ENCODE data around the gene CIAO2B.

DNA sequence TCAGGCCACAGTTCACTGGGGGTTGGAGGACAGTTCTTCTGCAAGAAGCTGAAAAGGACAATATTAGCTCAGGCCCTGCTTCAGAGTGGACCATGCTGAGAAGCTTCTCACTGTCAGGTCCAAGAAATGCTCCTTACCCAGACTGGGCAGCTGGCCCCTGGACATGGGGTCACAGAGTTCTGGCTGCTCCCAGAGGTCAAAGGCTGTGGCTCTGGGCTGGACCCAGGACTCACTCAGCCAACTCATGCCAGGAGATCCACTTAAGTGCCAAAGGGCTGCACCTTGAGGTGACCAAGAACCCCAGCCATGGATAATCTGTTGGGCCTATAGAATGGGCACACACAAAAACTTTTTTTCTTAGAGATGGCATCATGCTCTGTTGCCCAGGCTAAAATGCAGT is 5.2 kb upstream of the CIAO2B start:
- TF ChIP-seq, protein P1, sequence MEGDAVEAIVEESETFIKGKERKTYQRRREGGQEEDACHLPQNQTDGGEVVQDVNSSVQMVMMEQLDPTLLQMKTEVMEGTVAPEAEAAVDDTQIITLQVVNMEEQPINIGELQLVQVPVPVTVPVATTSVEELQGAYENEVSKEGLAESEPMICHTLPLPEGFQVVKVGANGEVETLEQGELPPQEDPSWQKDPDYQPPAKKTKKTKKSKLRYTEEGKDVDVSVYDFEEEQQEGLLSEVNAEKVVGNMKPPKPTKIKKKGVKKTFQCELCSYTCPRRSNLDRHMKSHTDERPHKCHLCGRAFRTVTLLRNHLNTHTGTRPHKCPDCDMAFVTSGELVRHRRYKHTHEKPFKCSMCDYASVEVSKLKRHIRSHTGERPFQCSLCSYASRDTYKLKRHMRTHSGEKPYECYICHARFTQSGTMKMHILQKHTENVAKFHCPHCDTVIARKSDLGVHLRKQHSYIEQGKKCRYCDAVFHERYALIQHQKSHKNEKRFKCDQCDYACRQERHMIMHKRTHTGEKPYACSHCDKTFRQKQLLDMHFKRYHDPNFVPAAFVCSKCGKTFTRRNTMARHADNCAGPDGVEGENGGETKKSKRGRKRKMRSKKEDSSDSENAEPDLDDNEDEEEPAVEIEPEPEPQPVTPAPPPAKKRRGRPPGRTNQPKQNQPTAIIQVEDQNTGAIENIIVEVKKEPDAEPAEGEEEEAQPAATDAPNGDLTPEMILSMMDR (conservative IDR thresholded peaks at IDR 0.05; ENCODE audit: low read length) = no peak
- TF ChIP-seq EZH2phosphoT487 (IDR thresholded peaks at IDR 0.05; ENCODE audit: borderline replicate concordance) = no peak
